Measurements from ENCODE around the gene TMX3. TPM values are rescaled to one million over a fixed set of nuclear protein-coding genes. Genes with fewer than 3 reads are reported as not detected.
A peak's percentile ranks its signal among the peaks of the same experiment; 100 is the strongest.

TMX3 gene, protein sequence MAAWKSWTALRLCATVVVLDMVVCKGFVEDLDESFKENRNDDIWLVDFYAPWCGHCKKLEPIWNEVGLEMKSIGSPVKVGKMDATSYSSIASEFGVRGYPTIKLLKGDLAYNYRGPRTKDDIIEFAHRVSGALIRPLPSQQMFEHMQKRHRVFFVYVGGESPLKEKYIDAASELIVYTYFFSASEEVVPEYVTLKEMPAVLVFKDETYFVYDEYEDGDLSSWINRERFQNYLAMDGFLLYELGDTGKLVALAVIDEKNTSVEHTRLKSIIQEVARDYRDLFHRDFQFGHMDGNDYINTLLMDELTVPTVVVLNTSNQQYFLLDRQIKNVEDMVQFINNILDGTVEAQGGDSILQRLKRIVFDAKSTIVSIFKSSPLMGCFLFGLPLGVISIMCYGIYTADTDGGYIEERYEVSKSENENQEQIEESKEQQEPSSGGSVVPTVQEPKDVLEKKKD
- total RNA-seq, result 48.7 TPM
- long read RNA-seq, full-length matches to known transcripts, result 56 of 72 reads
- long read RNA-seq, partial matches to known transcripts, result 5 of 72 reads
- long read RNA-seq, other reads (novel, unspliced or antisense), result 11 of 72 reads

DNA sequence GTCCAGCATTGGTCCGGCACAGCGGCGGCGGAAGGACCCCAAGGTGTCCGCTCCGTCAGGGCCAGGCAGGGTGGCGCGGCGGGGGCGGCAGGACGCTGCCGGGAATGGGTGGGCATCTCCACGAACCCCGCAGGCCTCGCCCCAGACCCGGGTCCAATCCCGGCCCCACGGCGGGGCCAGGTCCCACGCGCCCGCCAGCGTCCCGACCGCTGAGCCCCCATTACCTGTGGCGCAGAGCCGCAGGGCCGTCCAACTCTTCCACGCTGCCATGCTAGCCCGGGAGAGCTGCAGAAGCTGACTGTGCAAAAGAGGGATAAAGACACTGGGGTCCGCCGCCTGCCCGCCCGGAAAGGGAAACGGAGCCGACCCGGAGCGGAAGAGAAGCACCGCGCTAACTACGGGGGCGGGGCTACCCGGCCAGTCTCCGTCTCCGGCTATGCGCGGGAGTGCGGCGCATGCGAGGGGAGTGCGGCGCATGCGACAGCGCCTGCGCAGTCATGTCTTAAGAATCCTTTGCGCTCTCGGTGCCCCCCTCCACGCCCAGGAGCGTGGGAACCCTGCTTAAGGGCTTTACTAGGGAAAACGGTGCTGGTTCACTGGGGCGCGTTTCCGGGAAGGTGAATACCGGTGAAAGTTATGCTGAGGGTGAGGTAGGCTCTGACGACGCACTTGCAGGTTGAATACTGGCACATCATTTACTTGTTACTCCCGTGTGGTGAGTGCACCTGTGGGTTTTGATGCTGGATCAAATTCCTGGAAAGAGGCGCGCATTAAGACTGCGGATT is at the start of gene TMX3:
Gene TMX3, minus strand, starts transcription at position 397 of the 785 bp plus-strand sequence. Its CDS starts 127 bp downstream, at position 270.
- peaks cover 25% of the 10 kb centered on the region for H3K4me1 ChIP-seq
- TF ChIP-seq, protein P1, sequence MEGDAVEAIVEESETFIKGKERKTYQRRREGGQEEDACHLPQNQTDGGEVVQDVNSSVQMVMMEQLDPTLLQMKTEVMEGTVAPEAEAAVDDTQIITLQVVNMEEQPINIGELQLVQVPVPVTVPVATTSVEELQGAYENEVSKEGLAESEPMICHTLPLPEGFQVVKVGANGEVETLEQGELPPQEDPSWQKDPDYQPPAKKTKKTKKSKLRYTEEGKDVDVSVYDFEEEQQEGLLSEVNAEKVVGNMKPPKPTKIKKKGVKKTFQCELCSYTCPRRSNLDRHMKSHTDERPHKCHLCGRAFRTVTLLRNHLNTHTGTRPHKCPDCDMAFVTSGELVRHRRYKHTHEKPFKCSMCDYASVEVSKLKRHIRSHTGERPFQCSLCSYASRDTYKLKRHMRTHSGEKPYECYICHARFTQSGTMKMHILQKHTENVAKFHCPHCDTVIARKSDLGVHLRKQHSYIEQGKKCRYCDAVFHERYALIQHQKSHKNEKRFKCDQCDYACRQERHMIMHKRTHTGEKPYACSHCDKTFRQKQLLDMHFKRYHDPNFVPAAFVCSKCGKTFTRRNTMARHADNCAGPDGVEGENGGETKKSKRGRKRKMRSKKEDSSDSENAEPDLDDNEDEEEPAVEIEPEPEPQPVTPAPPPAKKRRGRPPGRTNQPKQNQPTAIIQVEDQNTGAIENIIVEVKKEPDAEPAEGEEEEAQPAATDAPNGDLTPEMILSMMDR (IDR thresholded peaks at IDR 0.05), result no peak
- intact Hi-C loops (cut with DNase I), result no loop called here
- DNase-seq (peak; percentile 95), ATAC-seq (peak; percentile 100)
- peaks cover 26% of the 10 kb centered on the region for H3K36me3 ChIP-seq
- H3K4me3 ChIP-seq, result peak within 1 kb of the TSS; percentile 80
- H3K27ac ChIP-seq, result peak within 1 kb of the TSS; percentile 85
- no peaks in the 10 kb centered on the region for H3K27me3 ChIP-seq (ENCODE audit: low read depth)
- H3K9me3 ChIP-seq, result no peaks in the 10 kb centered on the region

DNA sequence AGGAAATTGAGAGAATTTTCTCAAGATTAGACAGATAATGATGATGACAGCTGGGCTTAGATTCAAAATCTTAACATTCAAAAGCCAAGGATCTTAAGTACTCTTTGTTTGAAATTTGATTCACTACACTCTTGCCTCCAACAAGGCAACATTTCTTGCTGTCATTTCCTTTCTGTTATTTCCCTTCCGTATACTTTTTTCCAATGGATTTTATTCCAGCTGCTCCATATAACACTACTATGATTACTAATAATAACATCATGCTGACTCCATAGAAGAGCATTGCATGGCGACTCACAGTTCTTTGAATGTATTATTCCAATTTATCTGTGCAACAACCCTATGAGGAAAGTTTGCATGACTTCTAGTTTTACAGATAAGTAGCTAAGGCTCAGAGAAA is 49.1 kb upstream of the TMX3 start:
- no peaks in the 10 kb centered on the region for H3K27me3 ChIP-seq (ENCODE audit: low read depth)
- H3K4me1 ChIP-seq, result no peaks in the 10 kb centered on the region
- peaks cover 4% of the 10 kb centered on the region for H3K9me3 ChIP-seq
- H3K4me3 ChIP-seq, result no peak overlapping the region
- no peak overlapping the region for H3K27ac ChIP-seq
- intact Hi-C loops (cut with DNase I), result no loop called here
- no peak for ATAC-seq
- TF ChIP-seq, protein P1 (IDR thresholded peaks at IDR 0.05), result no peak
- no peak for DNase-seq
- H3K36me3 ChIP-seq, result no peaks in the 10 kb centered on the region

DNA sequence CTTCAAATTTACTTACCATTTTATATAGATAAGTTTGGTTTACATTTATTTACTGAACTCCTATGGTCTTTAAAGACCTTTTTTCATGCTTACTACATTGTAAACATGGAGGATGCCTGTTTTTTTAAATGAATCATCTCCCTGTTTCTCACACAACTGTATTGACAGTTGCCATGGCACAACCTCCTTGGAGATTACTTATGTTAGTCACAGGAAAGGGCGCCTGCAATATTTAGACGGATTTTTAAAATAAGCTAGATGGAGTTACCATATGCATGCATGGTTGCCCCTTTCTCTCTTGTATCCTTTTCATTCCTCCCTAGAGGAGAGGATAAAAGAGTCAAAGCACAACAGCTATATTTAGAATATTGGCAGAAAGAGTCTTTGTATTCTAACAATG is 48.2 kb upstream of the TMX3 start:
- Histone ChIP-seq H3K27me3 (ENCODE audit: low read depth) (no peaks in the 10 kb centered on the region), H3K9me3 (peaks cover 5% of the 10 kb centered on the region), H3K4me3 (no peak overlapping the region), H3K36me3 (no peaks in the 10 kb centered on the region), H3K27ac (no peak overlapping the region), H3K4me1 (no peaks in the 10 kb centered on the region)
- no peak for DNase-seq
- ATAC-seq, result no peak
- TF ChIP-seq, protein P1 (IDR thresholded peaks at IDR 0.05), result no peak
- intact Hi-C loops (cut with DNase I), result no loop called here

DNA sequence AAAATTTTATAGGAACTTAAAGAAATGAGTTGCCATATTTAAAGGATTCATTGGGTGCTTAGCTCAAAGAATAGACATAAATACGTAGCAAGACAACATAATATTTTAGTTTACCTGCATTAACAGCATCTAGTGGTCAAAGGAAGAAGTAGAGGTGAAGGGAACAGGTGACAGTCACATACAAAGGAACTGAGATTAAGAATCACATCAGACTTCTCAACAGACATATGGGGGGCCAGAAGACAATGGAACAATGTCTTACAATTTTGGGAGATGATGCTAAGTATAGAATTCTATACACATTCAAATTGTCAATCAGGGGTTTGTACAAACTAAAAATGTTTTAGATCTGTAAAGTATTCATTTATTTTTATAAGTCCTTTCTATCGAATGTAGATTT is 44.4 kb upstream of the TMX3 start:
- no peaks in the 10 kb centered on the region for H3K36me3 ChIP-seq
- intact Hi-C loops (cut with DNase I), result no loop called here
- no peak overlapping the region for H3K4me3 ChIP-seq
- H3K4me1 ChIP-seq, result no peaks in the 10 kb centered on the region
- TF ChIP-seq, protein P1 (IDR thresholded peaks at IDR 0.05), result no peak
- ATAC-seq (no peak), DNase-seq (no peak)
- H3K27me3 ChIP-seq (ENCODE audit: low read depth), result no peaks in the 10 kb centered on the region
- H3K9me3 ChIP-seq, result peaks cover 5% of the 10 kb centered on the region
- H3K27ac ChIP-seq, result no peak overlapping the region

DNA sequence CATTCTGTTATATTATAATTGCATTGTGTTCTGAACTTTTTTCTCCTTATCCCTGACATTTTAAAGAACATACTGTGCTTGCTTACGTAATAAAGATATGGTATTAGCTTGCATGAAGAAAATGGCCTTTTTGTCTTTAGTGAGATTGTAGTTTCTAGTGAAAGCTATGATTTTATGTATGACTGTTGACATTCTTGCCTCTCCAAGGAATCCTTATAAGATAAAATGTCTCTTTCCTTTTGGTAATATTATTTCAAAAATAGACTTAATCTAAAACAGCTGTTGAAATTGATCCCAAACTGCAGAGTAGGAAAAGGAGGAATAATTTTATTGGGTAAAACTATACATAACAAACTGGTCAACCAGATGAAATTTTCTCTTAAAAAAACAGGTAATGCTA is 42.2 kb upstream of the TMX3 start:
- TF ChIP-seq, protein P1 (IDR thresholded peaks at IDR 0.05), result no peak
- Histone ChIP-seq H3K9me3 (peaks cover 5% of the 10 kb centered on the region), H3K36me3 (no peaks in the 10 kb centered on the region), H3K27ac (no peak overlapping the region), H3K27me3 (ENCODE audit: low read depth) (no peaks in the 10 kb centered on the region), H3K4me1 (no peaks in the 10 kb centered on the region), H3K4me3 (no peak overlapping the region)
- DNase-seq (no peak), ATAC-seq (no peak)
- intact Hi-C loops (cut with DNase I), result no loop called here
